Brain pericyte (primary cell): ENCODE measurements around the gene ATP1A4.
A peak's percentile ranks its signal among the peaks of the same experiment; 100 is the strongest.

Source experiments
- DNase-seq: peaks from one replicate; pipeline ENCODE4 v3.0.0-alpha.2; 2012; ENCODE audit warnings: low read depth, low spot score

ATP1A4 gene

GRCh38 chr1:160144921-160145320, 6.5 kb upstream of the ATP1A4 start:
- DNase-seq = no peak

GRCh38 chr1:160146107-160146506, 5.3 kb upstream of the ATP1A4 start:
- DNase-seq = no peak

GRCh38 chr1:160148121-160148520, 3.3 kb upstream of the ATP1A4 start:
- no peak for DNase-seq

GRCh38 chr1:160149233-160149632, 2.2 kb upstream of the ATP1A4 start:
- no peak for DNase-seq

DNA sequence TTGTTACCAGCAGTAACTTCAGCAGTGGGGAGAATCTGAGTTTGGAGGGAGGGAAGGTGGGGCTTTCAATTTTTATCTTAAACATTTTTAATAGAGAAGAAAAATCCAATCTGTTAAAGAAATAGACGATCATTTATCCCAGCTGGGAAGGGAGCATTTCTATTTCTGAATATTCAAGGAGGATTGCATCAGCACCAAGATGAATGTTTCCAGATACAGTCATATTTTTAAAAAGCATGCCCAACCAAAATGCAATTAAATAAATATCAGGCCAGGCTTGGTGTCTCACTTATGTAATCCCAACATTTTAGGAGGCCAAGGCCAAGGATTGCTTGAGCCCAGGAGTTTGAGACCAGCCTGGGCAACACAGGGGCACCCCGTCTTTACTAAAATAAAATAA, 1.7 kb upstream of the ATP1A4 start:
- no peak for DNase-seq

GRCh38 chr1:160154790-160155189, 3.4 kb downstream of the ATP1A4 start:
- DNase-seq = no peak

GRCh38 chr1:160156361-160156760, 5.0 kb downstream of the ATP1A4 start:
- DNase-seq = no peak

- DNase-seq = no peak
These were observed 5.8 kb downstream of the ATP1A4 start for GRCh38 chr1:160157174-160157573.

DNA sequence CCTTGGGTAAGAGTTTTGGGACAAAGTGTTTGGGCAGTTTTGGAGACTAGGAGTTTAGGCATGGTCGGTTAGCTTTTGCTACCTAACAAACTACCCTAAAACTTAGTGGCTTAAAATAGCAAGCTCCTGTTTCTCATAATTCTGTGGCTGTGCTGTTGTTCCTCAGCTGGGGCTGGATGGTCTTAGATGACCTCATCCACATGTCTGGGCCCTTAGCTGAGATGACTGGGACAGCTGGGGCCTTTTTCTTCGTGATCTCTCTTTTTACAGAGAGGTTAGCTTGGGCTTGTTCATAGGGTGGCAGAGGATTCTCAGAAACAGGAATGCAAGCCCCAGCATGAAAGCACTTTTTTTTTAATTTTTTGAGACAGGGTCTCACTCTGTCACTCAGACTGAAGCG, 6.6 kb downstream of the ATP1A4 start:
- no peak for DNase-seq

DNA sequence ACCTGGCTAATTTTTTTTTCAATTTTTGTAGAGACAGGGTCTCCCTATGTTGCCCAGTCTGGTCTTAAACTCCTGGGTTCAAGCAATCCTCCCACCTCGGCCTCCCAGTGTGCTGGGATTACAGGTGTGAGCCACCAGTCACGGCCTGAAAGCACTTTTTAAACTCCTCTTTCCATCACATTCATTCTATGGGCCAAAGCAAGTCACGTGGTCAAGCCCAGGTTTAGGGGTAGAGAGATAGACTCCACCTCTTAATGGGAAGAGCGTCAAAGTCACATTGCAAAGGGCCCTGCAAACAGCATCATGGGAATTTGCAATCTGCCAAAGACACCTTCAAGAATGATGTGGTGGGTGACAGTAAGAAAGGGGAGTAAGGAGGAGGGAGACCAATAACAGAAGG, 7.1 kb downstream of the ATP1A4 start:
- DNase-seq = no peak

DNA sequence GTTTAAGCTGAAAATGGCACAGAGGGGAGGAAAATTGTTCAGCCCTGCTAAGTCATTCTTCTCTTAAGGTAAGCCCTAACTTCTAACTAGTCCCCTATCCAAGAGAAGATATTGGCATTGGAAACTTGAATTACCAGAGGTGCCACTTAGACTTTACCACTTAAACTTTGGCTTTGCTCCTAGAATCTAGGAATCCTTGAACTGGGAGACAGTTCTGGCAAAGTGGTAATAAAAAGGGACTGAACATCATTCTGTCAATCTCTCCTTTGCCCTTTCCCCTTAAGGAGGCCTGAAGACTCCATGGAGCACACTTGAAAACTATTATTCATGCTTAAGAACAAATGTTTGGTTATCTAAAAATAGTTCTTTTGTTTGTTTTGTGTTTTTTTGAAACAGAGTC, 8.4 kb downstream of the ATP1A4 start:
- DNase-seq = no peak

DNA sequence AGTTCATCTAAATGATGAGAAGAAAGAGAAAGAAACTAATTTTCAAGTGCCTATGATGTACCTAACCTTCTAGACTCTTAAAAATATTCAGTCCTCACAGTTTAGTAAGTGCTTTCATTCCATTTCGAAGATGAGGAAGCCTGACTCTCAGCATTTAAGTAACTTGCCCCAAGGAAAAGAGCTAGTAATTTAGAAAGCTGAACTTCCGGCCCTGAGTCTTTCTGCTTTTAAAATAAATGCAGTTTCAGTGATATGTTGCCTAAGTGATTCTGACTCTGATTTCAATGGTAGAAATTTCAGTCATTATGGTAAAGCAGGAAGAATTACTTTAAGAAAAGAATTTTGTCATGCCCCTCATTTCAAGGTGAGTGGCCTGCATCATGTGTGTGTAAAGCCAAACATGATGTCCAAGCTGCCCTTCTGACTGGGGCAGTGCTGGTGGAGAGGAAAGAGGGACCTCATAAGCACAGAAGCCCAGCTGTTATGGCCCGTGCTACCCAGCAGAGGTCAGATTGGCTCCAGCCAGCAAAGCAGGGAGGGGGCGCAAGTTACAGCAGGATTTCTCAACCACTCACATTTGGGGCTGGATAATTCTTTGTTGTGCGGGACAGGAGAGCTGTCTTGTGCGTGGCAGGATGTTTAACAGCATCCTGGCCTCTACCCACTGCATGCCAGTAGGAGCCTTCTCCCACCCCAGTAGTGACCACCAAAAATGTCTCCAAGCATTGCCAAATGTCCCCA, 10.7 kb downstream of the ATP1A4 start:
- DNase-seq = no peak

DNA sequence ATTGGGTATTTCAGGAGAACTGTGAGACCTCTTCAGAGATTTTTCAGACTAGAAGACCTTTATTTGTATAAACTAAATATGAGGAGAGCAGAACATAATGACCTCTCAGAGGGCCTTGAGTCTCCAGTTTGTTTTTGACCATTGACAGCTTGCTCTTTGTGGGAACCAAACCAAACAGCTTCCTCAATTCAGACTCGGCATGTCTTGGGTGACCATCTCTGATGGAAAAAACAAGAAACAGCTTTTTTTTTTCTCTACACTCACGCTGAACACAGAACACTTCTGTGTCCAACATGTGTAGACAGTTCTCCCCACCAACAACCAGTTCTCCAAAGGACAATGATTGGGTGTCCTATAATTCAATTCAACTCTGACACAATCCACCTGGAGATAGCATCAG, 11.5 kb downstream of the ATP1A4 start:
- no peak for DNase-seq

DNA sequence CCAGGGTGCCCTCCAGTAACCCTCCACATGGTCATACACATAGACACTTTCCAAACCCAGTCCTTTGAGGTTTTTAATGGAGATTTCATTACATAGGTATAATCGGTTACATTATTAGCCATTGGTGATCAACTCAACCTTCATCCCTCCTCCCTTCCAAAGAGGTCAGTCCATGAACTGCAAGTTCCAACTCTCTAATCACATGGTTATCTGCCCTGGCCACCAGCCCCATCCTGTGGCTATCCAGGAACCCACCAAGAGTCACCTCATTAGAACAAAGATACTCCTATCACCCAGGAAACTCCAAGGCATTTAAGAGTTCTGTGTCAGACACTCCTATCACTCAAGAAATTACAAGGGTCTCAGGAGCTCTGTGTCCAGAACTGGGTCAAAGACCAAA, 12.2 kb downstream of the ATP1A4 start:
- DNase-seq = no peak

- no peak for DNase-seq
These were observed 12.7 kb downstream of the ATP1A4 start for GRCh38 chr1:160164121-160164520.

DNA sequence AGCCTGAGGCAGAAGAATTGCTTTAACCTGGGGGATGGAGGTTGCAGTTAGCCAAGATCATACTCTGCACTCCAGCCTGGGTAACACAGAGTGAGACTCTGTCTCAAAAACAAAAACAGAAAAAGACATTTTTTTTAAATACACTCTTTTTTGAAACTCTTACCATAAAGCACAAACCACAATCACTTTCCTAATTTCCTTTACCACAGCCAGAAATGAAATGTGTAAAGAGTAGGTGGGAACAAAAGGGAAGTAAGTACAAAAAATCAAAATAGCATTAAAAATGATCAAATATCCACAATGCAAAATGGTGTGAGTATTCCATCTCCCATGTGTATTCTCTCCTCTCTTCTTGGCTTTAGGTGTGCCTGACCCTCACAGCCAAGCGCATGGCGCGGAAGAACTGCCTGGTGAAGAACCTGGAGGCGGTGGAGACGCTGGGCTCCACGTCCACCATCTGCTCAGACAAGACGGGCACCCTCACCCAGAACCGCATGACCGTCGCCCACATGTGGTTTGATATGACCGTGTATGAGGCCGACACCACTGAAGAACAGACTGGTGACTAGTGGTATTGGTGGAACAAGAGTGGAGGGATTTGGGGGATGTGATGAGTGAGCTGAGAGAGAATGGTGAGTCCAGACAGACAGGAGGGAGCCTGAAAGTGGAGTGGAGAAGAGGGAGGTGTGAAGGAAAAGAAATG, 14.9 kb downstream of the ATP1A4 start:
- DNase-seq = no peak

- DNase-seq = no peak
These were observed 15.7 kb downstream of the ATP1A4 start for GRCh38 chr1:160167056-160167455.

GRCh38 chr1:160167580-160167979, 16.2 kb downstream of the ATP1A4 start:
- DNase-seq = no peak

GRCh38 chr1:160168016-160168415, 16.6 kb downstream of the ATP1A4 start:
- no peak for DNase-seq

DNA sequence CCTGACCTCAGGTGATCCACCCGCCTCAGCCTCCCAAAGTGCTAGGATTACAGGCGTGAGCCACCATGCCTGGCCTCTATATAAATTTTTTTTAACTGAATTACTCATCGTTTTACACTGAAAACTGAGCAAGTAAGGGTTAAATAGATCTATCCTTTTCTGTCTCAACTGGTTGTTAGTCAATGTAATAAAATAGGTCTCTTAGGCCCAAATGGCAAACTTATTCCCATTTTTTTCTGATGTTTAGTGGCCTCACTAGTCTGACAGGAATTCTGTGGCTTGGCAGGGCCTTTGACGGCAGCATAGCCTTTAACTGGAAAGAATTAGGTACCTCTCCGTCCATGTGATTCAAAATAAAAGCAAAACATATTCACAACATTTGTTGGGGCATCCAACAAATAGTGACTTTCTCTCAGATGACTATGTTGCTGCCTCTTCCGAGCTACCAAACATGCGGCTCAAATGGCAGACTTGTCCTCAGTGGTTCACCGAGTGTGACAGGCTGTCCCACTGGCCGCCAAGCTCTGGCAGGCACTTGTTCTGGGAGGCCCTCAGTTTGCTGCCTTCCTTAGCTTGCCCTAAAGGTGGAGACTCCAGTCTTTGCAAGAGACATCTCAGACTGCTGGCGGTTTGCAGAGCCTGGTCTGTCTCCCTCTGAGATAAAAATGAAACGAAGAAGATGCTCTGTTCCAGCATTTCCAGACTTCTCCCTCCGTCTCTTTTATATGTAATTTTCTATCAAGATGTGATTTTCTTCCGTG, 17.4 kb downstream of the ATP1A4 start:
- no peak for DNase-seq

GRCh38 chr1:160169553-160170399, 18.4 kb downstream of the ATP1A4 start:
- DNase-seq = peak; percentile 78

GRCh38 chr1:160171354-160171753, 20.0 kb downstream of the ATP1A4 start:
- no peak for DNase-seq
